ENCODE measurements around the gene SRGN. TPM values are rescaled to one million over a fixed set of nuclear protein-coding genes. Genes with fewer than 3 reads are reported as not detected.
"Not testable (repeated sequence)": the region's sequence is repeated elsewhere in the genome, so short reads cannot be mapped to it uniquely, and the experiment has no call there.

Gene SRGN, protein sequence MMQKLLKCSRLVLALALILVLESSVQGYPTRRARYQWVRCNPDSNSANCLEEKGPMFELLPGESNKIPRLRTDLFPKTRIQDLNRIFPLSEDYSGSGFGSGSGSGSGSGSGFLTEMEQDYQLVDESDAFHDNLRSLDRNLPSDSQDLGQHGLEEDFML
- 10 to 100 TPM; 25.5 to 37.5 (median 31.3) TPM for polyA plus RNA-seq (ENCODE audit: insufficient read depth in 1 of 5, insufficient read length in 5 of 5, low replicate concordance in 1 of 5)
- long read RNA-seq, donor 1, transcript SRGN-201 (3 exons, 1,208 nt): major isoform, 59 of 60 reads
- long read RNA-seq, donor 1, partial matches to known transcripts: 0 of 60 reads
- long read RNA-seq, donor 1, other reads (novel, unspliced or antisense): 0 of 60 reads
- long read RNA-seq, donor 2, transcript SRGN-201 (3 exons, 1,208 nt): major isoform, 23 of 23 reads
- long read RNA-seq, donor 2, partial matches to known transcripts: 0 of 23 reads
- long read RNA-seq, donor 2, other reads (novel, unspliced or antisense): 0 of 23 reads
- long read RNA-seq, donor 3, transcript SRGN-201 (3 exons, 1,208 nt): major isoform, 18 of 18 reads
- long read RNA-seq, donor 3, partial matches to known transcripts: 0 of 18 reads
- long read RNA-seq, donor 3, other reads (novel, unspliced or antisense): 0 of 18 reads
- long read RNA-seq, donor 4, transcript SRGN-201 (3 exons, 1,208 nt): major isoform, 17 of 28 reads
- long read RNA-seq, donor 4, partial matches to known transcripts: 11 of 28 reads
- long read RNA-seq, donor 4, other reads (novel, unspliced or antisense): 0 of 28 reads
- long read RNA-seq, donor 5, transcript SRGN-201 (3 exons, 1,208 nt): major isoform, 39 of 39 reads
- long read RNA-seq, donor 5, partial matches to known transcripts: 0 of 39 reads
- long read RNA-seq, donor 5, other reads (novel, unspliced or antisense): 0 of 39 reads
- long read RNA-seq, donor 6, transcript SRGN-201 (3 exons, 1,208 nt): major isoform, 43 of 45 reads
- long read RNA-seq, donor 6, partial matches to known transcripts: 0 of 45 reads
- long read RNA-seq, donor 6, other reads (novel, unspliced or antisense): 0 of 45 reads
- long read RNA-seq, donor 7, transcript SRGN-201 (3 exons, 1,208 nt): major isoform, 56 of 56 reads
- long read RNA-seq, donor 7, partial matches to known transcripts: 0 of 56 reads
- long read RNA-seq, donor 7, other reads (novel, unspliced or antisense): 0 of 56 reads
- long read RNA-seq, donor 8, transcript SRGN-201 (3 exons, 1,208 nt): major isoform, 9 of 17 reads
- long read RNA-seq, donor 8, partial matches to known transcripts: 8 of 17 reads
- long read RNA-seq, donor 8, other reads (novel, unspliced or antisense): 0 of 17 reads

GRCh38 chr10:69087590-69088470 is at the start of gene SRGN:
Gene SRGN (plus strand): TSS chr10:69088103. CDS start chr10:69088158, 55 bp downstream.
- DNase-seq: peak in 1 of 2 donors; percentile 22

GRCh38 chr10:69040904-69041303 is 47.0 kb upstream of the SRGN start:
- DNase-seq: not testable (repeated sequence)

DNA sequence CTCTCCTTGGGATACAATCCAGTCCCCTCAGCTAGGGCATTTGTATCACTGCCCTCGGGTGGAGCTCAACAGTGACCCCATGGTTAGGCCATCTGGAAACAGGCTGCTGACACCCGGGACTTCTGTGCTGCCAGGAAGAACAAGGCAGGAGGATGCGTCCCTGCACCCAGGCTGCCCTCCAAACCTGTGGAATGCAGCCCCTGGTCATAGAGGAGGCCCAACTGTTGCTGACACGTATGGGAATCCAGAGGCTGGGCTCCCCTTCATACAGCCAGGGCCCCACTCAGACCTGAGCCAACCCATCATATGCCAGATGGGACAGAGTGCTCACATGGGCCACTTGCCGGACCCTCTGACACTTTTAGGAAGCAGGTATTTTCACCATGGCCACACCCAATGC is 45.5 kb upstream of the SRGN start:
- no peak for DNase-seq

- no peak for DNase-seq
Observed at GRCh38 chr10:69042838-69043237, 45.1 kb upstream of the SRGN start.

DNA sequence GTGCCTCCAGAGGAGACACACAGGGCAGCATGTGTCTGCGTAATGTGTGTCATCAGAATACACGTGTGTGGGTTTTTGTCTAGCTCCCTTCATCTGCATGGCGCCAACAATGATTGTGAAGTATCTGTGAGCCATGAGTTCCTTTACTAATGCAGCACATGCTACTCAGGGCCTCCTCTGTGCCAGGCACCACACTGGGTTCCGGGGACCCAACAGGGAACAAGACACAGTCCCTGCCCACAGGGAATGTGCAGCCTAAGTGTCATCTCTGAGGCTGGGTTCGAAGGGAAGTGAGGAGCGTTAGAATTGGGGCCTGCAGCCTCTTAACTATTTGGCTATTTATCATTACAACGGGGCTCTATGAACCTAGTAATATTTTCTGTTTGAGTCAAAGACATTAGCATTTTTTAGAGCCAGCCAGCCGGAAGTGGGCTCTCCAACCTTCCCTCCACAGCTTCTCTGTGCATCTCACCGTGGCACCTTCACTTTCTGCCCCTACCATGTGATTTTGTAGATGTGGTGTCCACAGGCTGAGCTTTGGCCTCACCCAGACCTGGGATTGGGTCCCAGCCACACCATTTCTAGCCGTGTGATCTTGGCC is 43.9 kb upstream of the SRGN start:
- DNase-seq: no peak

DNA sequence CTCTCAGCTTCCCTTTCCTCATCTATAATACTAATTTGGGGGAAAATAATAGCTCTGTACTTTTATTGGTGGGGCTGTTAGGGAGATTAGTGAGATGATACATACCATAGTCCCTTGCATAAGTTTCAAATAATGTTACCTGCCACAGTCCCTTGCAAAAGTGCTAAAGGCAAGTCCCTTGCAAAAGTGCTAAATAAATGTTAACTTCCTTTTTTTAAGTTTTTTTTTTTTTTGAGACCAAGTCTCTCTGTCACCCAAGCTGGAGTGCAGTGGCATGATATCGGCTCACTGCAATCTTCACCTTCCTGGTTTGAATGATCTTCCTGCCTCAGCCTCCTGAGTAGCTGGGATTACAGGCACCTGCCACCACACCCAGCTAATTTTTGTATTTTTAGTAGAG is 43.4 kb upstream of the SRGN start:
- DNase-seq: no peak

DNA sequence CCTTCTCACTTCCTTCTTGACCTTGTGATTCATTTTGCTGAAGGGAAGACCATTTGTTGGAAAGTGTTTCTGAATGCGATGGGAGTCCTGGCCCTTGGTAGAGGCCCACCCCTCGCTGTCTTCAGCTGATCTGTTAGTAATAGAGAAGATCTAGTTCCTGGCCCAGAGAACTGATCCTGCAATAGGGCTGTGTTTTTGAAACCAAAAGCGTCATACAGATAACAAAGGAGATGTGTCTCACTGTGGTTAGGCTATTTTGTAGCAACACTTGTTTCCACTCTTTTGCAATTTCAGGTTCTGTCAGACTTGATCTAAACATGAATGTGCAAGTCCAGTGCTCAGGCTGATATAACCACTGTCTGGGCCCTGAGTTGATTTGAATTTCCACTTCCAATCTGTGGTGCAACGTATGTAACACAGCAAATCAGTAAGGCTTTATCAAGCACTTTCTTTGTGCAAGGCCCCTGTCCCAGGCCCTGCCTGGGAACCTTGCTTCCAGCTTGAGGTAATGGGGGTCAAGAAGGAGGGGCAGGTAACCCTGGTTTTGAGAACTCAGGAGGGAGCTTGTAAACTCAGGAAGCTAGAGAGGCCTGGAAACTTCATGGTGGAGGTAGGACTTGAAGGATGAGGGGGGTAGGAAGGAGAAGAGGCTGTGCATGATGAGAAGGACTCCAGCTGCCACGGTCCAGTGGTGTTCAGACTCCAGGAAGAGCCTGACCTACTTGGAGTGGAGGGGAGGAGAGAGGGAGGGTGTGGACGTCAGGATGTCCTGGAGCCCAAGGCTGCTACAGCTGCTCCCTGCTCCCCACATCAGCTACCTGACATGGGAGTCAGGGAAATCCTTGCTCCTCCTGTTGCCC is 42.2 kb upstream of the SRGN start:
- DNase-seq: no peak

GRCh38 chr10:69047111-69047832 is 40.6 kb upstream of the SRGN start:
- no peak for DNase-seq

DNA sequence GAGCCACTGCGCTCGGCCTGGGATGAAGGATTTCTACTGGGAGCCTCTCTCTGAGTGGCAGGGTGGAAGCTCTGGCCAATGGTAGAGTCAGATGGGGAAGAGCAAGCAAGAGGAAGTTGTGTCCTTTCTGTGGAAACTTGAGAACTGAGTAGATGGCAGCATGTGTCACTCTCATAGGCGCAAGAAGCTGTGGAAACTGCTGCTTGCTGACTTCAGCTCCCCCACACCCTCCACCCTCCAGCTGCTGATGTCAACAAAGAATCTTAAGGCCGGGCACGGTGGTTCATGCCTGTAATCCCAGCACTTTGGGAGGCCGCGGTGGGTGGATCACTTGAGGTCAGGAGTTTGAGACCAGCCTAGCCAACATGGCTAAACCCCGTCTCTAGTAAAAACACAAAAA is 39.8 kb upstream of the SRGN start:
- no peak for DNase-seq

DNA sequence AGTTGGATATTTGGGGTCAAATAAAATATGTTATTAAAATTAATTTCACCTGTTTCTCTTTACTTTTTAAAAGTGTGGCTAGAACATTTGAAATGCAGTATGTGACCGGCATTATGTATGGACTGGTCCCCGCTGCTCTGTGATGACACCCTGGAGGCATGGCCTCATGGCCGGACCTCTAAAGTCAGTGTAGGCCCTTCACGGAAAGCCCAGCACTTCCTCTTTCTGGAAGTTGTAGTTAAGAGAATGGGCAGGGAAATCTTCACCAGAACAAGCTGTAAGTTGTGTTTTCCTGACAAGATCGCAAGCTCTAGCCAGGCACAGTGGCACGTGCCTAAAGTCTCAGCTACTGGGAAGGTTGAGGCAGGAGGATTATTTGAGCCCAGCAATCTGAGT is 38.3 kb upstream of the SRGN start:
- no peak for DNase-seq

DNA sequence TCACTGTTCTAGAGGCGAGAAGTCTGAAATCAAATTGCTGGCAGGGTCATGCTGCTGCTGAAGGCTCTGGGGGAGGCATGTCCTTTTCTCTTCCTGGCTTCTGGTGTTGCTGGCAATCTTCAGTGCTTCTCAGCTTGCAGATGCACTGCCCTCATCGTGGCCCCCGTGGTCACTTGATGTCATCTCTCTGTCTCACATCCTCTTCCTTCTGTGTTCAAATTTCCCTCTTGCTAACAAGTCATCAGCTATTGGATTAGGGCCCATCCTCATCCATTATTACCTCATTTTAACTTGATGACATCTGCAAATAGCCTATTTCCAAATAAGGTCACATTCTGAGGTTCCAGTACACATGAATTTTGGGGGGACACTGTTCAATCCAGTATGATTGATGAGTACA is 36.6 kb upstream of the SRGN start:
- DNase-seq: no peak

GRCh38 chr10:69051710-69052487 is 36.0 kb upstream of the SRGN start:
- no peak for DNase-seq

DNA sequence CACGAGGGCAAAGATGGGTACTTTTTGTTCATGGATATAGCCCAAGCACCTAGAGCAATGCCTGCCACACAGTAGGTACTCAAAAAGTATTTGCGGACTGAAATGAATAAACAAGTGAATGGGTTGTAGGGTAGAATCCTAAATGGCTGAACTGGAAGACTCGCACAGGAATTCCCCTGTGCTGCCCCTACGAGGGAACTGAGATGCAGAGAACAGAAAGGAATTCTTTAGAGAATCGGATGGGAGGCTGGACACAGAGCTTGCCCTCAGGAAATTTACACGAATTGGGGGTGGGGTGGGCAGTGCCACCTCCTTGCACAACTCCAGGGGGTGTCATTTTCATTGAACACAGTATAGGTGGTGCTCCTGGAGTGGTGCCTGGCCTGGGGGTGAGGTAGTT is 35.2 kb upstream of the SRGN start:
- no peak for DNase-seq

DNA sequence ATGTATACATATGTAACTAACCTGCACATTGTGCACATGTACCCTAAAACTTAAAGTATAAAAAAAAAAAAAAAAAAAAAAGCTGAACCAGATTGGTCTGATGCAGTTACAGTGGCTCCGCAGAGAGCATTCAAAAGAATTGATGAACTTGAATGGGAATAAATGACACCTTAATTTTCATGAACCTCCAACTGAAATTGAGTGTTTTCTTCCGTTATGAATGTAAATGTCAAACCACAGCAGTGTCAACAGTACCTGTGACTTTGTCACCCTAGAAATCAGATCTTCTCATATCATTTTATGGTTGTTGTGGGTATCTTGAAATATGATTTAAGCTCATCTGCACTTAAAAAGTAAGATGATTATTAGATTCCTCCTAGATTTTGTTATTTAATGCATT is 32.7 kb upstream of the SRGN start:
- DNase-seq: no peak

GRCh38 chr10:69056129-69056528 is 31.8 kb upstream of the SRGN start:
- no peak for DNase-seq

DNA sequence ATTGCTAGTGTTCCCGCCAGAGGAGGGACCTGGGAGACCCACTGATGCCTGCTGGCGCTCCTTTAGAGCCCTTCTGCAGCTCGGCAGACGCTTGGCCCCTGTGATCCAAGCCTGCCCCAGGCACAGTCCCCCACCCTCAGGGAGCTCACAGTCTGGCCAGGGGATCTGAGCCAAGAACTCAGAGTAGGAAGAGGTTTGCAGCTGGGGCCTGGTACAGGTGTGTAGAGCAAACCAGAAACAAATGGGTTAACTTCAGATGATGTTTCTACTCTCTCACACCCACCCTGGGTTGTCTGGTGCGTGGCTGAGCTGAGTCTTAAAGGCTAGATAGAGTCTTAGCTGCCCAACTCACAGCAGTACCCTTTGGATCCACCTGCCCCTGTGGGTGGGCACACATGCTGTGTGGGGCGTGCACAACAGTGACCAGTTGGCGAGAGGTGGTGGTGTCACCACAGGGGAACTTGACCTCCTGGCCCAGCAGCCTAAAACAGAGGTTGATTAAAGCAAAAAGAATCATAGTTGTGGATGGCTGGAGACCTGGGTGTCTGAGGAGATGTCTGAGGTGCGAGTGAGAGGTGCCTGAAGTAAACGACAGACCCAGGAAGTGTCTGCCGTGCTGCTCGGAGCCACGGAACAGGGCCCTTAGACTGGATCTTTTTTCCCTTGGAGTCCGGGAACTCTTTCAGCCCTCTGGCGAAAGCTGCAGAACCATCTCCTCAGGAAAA is 31.2 kb upstream of the SRGN start:
- no peak for DNase-seq

- no peak for DNase-seq
Observed at GRCh38 chr10:69057261-69057950, 30.5 kb upstream of the SRGN start.
